SU-DHL-6 (cell line): ENCODE measurements around the gene CPSF4L.

Experiments used
- H2AFZ ChIP-seq: fragments of 200-600 bp; sonication (generic); 2 replicates; pipeline ENCODE4 v1.6.1; 2014; ENCODE audit warnings: low read depth, mild to moderate bottlenecking, moderate library complexity, mixed read lengths, antibody characterized with exemption, low read length; ENCODE audit not compliant: severe bottlenecking
- H3F3A ChIP-seq: fragments of 200-600 bp; shearing (Covaris generic); 2 replicates; pipeline ENCODE4 v1.6.0; 2016; ENCODE audit warnings: antibody characterized with exemption, mild to moderate bottlenecking; ENCODE audit not compliant: insufficient read depth
- H3K27ac ChIP-seq: fragments of 200-600 bp; sonication (generic); 2 replicates; pipeline ENCODE4 v1.5.1; 2016; ENCODE audit warnings: low read depth, mild to moderate bottlenecking, low read length, moderate library complexity, mixed read lengths
- H3K27me3 ChIP-seq: fragments of 200-600 bp; sonication (generic), shearing (Covaris generic); 2 replicates; pipeline ENCODE4 v1.6.0; 2014; ENCODE audit warnings: mild to moderate bottlenecking, low read length
- H3K36me3 ChIP-seq: fragments of 200-600 bp; sonication (generic); 2 replicates; pipeline ENCODE4 v1.6.1; 2014; ENCODE audit warnings: mild to moderate bottlenecking, low read length, mixed read lengths
- H3K4me2 ChIP-seq: fragments of 300-600, 200-600 bp; shearing (Covaris generic), sonication (generic); 2 replicates; pipeline ENCODE4 v1.6.0; 2014; ENCODE audit warnings: low read length, low read depth, mild to moderate bottlenecking; ENCODE audit not compliant: poor library complexity, severe bottlenecking
- H3K4me3 ChIP-seq: fragments of 200-600 bp; sonication (generic); 2 replicates; pipeline ENCODE4 v1.5.1; 2014; ENCODE audit warnings: antibody characterized with exemption, low read length, mild to moderate bottlenecking, mixed read lengths; ENCODE audit not compliant: insufficient read depth, poor library complexity, severe bottlenecking
- H3K79me2 ChIP-seq: fragments of 200-600 bp; sonication (generic); 2 replicates; pipeline ENCODE4 v1.6.1; 2014; ENCODE audit warnings: mild to moderate bottlenecking, low read length, moderate library complexity; ENCODE audit not compliant: insufficient read depth
- H3K9ac ChIP-seq: fragments of 200-600 bp; sonication (generic); 2 replicates; pipeline ENCODE4 v1.7.0; 2014; ENCODE audit warnings: mild to moderate bottlenecking, low read length
- H3K9me2 ChIP-seq: fragments of 200-600 bp; sonication (generic); replicated peaks from 2 replicates; pipeline ENCODE4 v1.6.1; 2014; ENCODE audit warnings: low read length; ENCODE audit not compliant: insufficient read depth
- H3K9me3 ChIP-seq: fragments of 200-600 bp; sonication (generic); 2 replicates; pipeline ENCODE4 v1.6.1; 2014; ENCODE audit warnings: low read length, mixed read lengths; ENCODE audit not compliant: insufficient read depth
- H4K20me1 ChIP-seq: fragments of 200-600 bp; sonication (generic); 2 replicates; pipeline ENCODE4 v1.6.1; 2014; ENCODE audit warnings: low read depth, mild to moderate bottlenecking, antibody characterized with exemption, low read length, moderate library complexity, mixed read lengths
- CTCF ChIP-seq: fragments of 200-600 bp; sonication (generic); IDR thresholded peaks from one replicate; pipeline ENCODE4 v1.5.1; 2017; ENCODE audit warnings: antibody characterized with exemption, mild to moderate bottlenecking, low read length, moderate library complexity; ENCODE audit not compliant: insufficient read depth, poor library complexity, severe bottlenecking
- EZH2phosphoT487 ChIP-seq: fragments of 200-600 bp; sonication (generic), shearing (Covaris generic); conservative IDR thresholded peaks from 2 replicates; pipeline ENCODE4 v1.6.1; 2018; ENCODE audit warnings: mild to moderate bottlenecking, antibody characterized with exemption, low read length, moderate library complexity, mixed read lengths

Gene CPSF4L

GRCh38 chr17:73256220-73256619 is 5.5 kb downstream of the CPSF4L start:
- no peak overlapping the region for H2AFZ ChIP-seq
- H3K27me3 ChIP-seq: no peaks in the 10 kb centered on the region
- H3K4me3 ChIP-seq: no peak overlapping the region
- H3F3A ChIP-seq: no peaks in the 10 kb centered on the region
- H3K36me3 ChIP-seq: no peaks in the 10 kb centered on the region
- TF ChIP-seq CTCF (no peak), EZH2phosphoT487 (no peak)
- no peak overlapping the region for H3K27ac ChIP-seq
- H3K9me2 ChIP-seq: no peaks in the 10 kb centered on the region
- H3K9ac ChIP-seq: no peak overlapping the region
- no peaks in the 10 kb centered on the region for H3K79me2 ChIP-seq
- no peaks in the 10 kb centered on the region for H4K20me1 ChIP-seq
- no peak overlapping the region for H3K4me2 ChIP-seq
- no peaks in the 10 kb centered on the region for H3K9me3 ChIP-seq

- Histone ChIP-seq H4K20me1 (no peaks in the 10 kb centered on the region), H3K79me2 (no peaks in the 10 kb centered on the region), H3K9ac (no peak overlapping the region), H3K27me3 (no peaks in the 10 kb centered on the region), H3K9me2 (no peaks in the 10 kb centered on the region), H3K36me3 (no peaks in the 10 kb centered on the region), H3F3A (no peaks in the 10 kb centered on the region), H3K9me3 (no peaks in the 10 kb centered on the region), H3K4me2 (no peak overlapping the region), H2AFZ (no peak overlapping the region), H3K27ac (no peak overlapping the region), H3K4me3 (no peak overlapping the region)
- peak; percentile 91 for TF ChIP-seq CTCF
- TF ChIP-seq EZH2phosphoT487: no peak
Measured at GRCh38 chr17:73255671-73256181, 6.0 kb downstream of the CPSF4L start.

- peaks cover 5% of the 10 kb centered on the region; the same call in 1 of the 2 replicates for H3K36me3 ChIP-seq
- no peak overlapping the region for H3K4me3 ChIP-seq
- no peak overlapping the region for H3K9ac ChIP-seq
- H3K9me2 ChIP-seq: no peaks in the 10 kb centered on the region
- no peak overlapping the region for H3K4me2 ChIP-seq
- H3F3A ChIP-seq: no peaks in the 10 kb centered on the region
- no peaks in the 10 kb centered on the region for H3K9me3 ChIP-seq
- H3K27ac ChIP-seq: no peak overlapping the region
- no peaks in the 10 kb centered on the region for H3K79me2 ChIP-seq
- no peak overlapping the region for H2AFZ ChIP-seq
- no peaks in the 10 kb centered on the region for H4K20me1 ChIP-seq
- TF ChIP-seq CTCF (no peak), EZH2phosphoT487 (no peak)
- no peaks in the 10 kb centered on the region for H3K27me3 ChIP-seq
Measured at GRCh38 chr17:73251871-73252270, 9.8 kb downstream of the CPSF4L start.
